Forelimb muscle (tissue), 1 donor: Measurements from ENCODE around the gene PPM1F. TPM values are rescaled to one million over a fixed set of nuclear protein-coding genes. Genes with fewer than 3 reads are reported as not detected.
"Not testable (repeated sequence)": the region's sequence is repeated elsewhere in the genome, so short reads cannot be mapped to it uniquely, and the experiment has no call there.

Experiments used
- DNase-seq: peaks from one replicate; pipeline ENCODE4 v3.0.0-alpha.2; 2013; ENCODE audit warnings: low read depth
- polyA plus RNA-seq: library from polyadenylated mRNA; unstranded; fragments of 120-200 nt; gene quantifications from one replicate; pipeline ENCODE4 v1.2.1, GENCODE V29; 2013; ENCODE audit not compliant: insufficient read length

The PPM1F gene
- polyA plus RNA-seq, 1 donor = 48.6 TPM

GRCh38 chr22:21898354-21898896 lies 54.2 kb downstream of the PPM1F start:
- no peak for DNase-seq

DNA sequence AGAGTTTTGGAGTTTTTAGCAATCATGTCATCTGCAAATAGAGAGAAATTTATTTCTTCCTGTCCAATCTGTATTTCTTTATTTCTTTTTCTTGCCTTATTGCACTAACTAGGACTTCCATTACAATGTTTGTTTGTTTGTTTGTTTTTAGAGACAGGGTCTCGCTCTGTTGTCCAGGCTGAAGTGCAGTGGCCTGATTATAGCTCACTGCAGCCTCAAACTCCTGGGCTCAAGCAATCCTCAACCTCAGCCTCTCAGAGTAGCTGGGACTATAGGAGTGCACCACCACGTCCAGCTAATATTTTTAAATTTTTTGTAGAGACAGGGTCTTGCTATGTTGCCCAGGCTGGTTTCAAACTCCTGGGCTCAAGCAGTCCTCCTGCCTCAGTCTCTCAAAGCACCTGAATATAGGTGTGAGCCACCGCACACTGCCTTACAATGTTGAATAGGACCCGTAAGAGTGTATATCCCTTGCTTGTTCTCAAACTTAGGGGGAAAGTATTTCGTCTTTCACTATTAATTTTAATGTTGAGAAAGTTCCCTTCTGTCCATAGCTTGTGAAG lies 55.6 kb downstream of the PPM1F start:
- DNase-seq = no peak

- not testable (repeated sequence) for DNase-seq
Measured at GRCh38 chr22:21896275-21896674, 56.4 kb downstream of the PPM1F start.

GRCh38 chr22:21894799-21895198 lies 57.8 kb downstream of the PPM1F start:
- DNase-seq = no peak

- DNase-seq = no peak
Measured at GRCh38 chr22:21889251-21889990, 63.2 kb downstream of the PPM1F start.

DNA sequence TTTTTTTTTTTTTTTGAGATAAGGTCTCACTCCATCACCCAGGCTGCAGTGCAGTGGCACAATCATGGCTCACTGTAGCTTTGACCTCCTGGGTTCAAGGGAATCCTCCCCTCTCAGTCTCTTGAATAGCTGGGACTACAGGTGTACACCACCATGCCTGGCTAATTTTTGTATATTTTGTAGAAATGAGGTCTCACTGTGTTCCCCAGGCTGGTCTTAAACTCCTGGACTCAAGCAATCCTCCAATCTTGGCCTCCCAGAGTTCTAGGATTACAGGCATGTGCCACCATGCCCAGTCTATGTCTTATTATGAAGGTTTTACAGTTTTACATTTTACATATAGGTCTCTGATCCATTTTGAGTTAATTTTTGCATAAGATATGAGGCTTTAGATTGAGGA lies 64.8 kb downstream of the PPM1F start:
- DNase-seq = no peak

- DNase-seq = not testable (repeated sequence)
Measured at GRCh38 chr22:21883930-21884329, 68.7 kb downstream of the PPM1F start.

DNA sequence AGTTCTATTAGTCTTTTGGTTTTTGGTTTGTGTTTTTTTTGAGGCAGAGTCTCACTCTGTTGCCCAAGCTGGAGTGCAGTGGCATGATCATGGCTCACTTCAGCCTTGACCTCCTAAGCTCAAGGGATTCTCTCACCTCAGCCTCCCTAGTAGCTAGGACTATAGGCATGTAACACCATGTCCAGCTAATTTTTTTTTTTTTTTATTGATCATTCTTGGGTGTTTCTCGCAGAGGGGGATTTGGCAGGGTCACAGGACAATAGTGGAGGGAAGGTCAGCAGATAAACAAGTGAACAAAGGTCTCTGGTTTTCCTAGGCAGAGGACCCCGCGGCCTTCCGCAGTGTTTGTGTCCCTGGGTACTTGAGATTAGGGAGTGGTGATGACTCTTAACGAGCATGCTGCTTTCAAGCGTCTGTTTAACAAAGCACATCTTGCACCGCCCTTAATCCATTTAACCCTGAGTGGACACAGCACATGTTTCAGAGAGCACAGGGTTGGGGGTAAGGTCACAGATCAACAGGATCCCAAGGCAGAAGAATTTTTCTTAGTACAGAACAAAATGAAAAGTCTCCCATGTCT lies 69.8 kb downstream of the PPM1F start:
- not testable (repeated sequence) for DNase-seq

- DNase-seq = no peak
Measured at GRCh38 chr22:21881841-21882753, 70.6 kb downstream of the PPM1F start.

DNA sequence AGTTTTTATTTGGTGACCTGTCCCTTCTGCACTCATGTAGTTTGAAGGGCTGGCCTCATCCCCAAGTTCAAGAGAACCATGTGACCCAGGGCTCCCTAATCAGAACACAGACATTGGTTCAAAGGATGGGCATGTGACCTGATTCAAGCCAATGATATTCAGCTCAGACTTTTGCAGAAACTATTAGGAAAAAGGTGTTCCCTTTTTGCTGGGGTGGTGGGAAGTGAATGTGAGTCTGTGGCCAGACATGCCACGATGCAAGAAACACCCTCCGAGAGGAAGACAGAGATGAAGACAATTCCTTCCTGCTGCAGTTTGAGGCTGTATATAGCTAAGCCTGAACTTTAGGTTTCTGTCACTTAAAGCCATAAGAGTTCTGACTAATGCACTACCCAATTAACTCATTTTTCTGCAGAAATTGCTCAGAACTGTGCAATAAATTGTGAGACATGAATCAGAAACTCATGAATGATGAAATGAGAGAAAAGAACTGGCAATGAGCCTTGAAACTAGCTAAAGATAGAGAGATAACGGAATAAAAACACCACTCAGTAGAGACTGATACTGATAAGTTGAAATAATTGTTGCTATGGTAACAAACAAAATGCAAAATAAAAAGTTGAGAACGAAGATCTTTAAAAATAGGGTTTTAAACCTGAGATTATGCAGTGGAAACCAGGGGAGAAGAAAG lies 76.0 kb downstream of the PPM1F start:
- no peak for DNase-seq

DNA sequence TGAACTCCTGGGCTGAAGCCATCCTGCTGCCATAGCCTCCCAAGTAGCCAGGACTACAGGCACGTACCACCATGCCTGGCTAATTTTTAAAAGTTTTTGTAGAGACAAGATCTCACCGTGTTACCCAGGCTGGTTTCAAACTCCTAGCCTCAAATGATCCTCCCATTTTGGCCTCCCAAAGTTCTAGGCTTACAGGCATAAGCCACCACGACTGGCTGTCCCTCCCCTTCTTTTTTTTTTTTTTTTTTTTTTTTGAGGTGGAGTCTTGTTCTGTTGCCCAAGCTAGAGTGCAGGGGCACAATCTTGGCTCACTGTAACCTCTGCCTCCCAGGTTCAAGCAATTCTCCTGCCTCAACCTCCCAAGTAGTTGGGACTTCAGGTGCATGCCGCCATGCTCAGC lies 77.7 kb downstream of the PPM1F start:
- DNase-seq = not testable (repeated sequence)

GRCh38 chr22:21873619-21874018 lies 79.0 kb downstream of the PPM1F start:
- no peak for DNase-seq

- not testable (repeated sequence) for DNase-seq
Measured at GRCh38 chr22:21872741-21873140, 79.9 kb downstream of the PPM1F start.

Other genes starting within 250 kb of the PPM1F start
- 18.6 TPM for gene YPEL1, start 217.1 kb downstream of the PPM1F start, polyA plus RNA-seq
- 138 TPM for gene MAPK1, start 85.2 kb downstream of the PPM1F start, polyA plus RNA-seq
- gene TOP3B, start 29.9 kb upstream of the PPM1F start, polyA plus RNA-seq = 18.3 TPM